GM21723 (cell line): ENCODE data around the gene SCYGR1.
"Not testable (repeated sequence)": the region's sequence is repeated elsewhere in the genome, so short reads cannot be mapped to it uniquely, and the experiment has no call there.

Experiments
- ATAC-seq: cut with Tn5 transposase; IDR thresholded peaks from one replicate; pipeline ENCODE4 v1.9.1; 2021; ENCODE audit warnings: mild to moderate bottlenecking, moderate library complexity; ENCODE audit not compliant: unreplicated experiment

Gene SCYGR1

GRCh38 chr2:227374158-227374557 is 13.6 kb downstream of the SCYGR1 start:
- no peak for ATAC-seq

- no peak for ATAC-seq
Measured at GRCh38 chr2:227373389-227373788, 14.4 kb downstream of the SCYGR1 start.

GRCh38 chr2:227370791-227371312 is 16.9 kb downstream of the SCYGR1 start:
- ATAC-seq, result no peak

GRCh38 chr2:227370092-227370491 is 17.7 kb downstream of the SCYGR1 start:
- no peak for ATAC-seq

GRCh38 chr2:227368574-227368973 is 19.2 kb downstream of the SCYGR1 start:
- ATAC-seq, result no peak

DNA sequence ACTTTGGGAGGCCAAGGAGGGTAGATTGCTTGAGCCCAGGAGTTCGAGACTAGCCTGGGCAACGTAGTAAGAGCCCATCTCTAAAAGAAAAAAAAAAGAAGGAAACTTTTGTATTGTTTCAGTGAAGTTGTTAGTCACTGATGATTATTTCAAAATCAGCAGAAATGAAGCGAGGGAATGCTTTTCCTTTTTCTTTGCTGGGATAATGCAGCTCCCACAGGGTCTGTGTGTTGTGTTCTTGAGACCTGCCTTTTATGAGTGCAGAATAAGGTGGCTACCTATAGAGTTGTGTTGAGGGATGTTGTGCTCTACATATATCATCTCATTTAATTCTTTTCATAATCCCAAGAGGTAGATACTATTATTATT is 20.3 kb downstream of the SCYGR1 start:
- no peak for ATAC-seq

DNA sequence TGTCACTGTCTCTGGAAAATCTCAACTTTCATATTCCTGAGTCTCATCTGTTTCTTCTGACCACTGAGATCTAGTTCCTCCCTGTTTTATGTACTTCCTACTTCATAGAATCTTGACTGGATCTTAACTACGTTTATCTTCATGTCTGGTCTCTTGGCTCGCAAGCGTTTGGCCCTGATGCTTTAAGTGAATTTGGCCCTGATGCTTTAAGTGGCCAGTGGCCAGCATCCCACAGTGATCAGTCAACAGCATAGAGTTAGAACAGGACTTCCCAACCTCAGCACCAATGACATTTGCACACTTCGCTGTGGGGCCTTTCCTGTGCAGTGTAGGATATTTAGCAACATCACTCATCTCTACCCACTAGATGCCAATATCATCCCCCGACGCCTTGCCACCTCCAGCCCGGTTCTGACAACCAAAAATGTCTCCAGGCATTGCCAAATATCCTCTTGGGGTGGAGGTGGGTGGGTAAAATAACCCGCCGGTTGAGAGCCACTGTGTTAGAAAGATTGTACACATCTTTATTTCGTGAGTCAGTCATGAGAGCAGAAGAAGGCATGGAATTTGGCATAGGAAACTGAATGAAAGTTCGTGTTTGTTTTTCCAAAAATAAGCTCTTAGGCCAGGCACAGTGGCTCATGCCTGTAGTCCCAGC is 20.9 kb downstream of the SCYGR1 start:
- no peak for ATAC-seq

DNA sequence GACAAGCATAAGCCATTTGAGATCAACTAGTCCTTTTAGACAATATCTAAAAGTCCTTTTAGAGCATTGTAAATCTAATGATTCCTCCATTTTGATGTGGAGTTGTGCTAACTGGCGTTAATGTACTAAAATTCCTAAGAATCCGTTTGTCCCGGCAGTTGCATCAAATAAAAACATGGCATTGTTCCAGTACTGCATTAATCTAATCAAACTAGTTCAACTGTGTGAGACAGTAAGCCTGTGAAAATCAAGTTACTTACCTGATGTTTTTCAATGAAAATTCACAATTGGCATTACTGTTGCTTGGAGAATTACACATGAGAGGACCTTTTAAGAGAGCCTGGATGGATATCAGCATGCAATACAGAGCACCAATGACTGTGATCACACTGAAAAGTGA is 21.9 kb downstream of the SCYGR1 start:
- no peak for ATAC-seq

GRCh38 chr2:227364585-227365263 is 23.0 kb downstream of the SCYGR1 start:
- ATAC-seq, result not testable (repeated sequence)

- ATAC-seq, result no peak
Measured at GRCh38 chr2:227363756-227364155, 24.0 kb downstream of the SCYGR1 start.

DNA sequence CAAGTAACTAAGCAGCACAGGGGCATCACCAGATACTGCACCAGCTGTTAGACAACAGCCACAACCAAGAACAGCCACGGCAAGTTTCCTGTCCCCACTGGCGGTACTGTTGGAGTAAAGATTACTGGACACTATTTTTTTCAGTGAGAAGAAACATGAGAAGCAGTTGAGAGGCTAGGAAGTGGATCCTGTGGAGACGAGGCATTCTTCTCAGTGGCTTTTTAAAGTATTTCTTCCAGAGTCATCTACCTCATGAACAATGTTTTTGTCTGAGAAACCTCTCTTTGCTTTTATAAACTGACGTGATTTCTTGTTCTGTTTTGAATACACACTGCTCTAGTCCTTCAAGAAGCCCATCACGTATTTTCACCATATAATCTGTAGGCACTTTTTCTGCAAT is 27.4 kb downstream of the SCYGR1 start:
- ATAC-seq, result no peak

GRCh38 chr2:227351639-227352038 is 36.1 kb downstream of the SCYGR1 start:
- peak; percentile 88 for ATAC-seq

- ATAC-seq, result no peak
Measured at GRCh38 chr2:227349989-227350612, 37.6 kb downstream of the SCYGR1 start.

DNA sequence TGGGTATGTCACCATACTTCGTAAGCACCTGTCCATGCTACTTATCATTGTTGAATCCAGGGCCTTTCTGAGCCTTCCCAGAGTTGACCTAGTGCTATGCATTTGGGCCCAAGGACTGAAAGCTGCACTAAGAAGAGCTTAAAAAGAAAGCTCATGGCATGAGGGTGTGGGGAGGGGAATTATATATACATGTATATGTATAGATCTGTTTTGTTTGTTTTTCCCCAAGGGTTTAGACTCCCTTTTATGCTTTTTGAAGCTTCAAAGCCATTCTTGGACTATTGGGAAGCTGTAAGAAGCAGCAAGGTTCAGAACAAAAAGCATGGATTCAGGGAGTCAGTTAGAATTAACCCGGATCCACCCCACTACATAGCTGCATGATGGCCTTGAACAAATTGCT is 39.4 kb downstream of the SCYGR1 start:
- ATAC-seq, result no peak

DNA sequence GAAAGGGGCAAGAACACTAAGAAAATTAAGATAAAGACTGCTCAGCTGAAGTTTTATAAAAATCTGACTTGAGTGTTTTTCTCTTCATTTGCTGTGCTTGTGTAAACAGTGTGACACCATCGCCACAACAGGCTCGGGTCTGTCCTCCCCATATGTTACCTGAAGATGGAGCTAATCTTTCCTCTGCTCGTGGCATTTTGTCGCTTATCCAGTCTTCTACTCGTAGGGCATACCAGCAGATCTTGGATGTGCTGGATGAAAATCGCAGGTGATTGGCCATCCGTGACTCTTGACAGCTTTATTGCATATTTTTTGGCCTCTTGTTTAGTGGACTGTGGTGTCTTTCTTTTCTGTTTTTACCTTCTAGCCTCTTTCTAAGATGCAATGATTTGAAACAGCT is 40.6 kb downstream of the SCYGR1 start:
- ATAC-seq, result no peak

DNA sequence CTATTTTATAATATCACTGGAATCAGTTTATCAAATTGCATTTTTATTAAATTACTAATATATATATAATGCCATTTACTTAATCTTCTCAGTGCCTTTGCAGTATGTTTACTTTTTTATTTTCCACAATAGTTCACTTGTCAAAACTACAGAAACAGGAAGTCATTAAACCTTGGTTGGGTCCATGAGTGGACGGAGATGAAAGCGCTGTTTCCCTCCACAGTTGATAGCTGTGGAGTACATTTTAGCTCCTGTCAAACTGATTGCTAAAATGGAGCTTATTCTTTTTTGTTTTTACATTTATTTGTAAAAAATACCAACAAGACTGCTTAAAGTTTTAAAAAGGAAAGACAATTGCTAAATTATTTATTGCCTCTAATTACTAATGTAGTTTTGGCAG is 43.5 kb downstream of the SCYGR1 start:
- no peak for ATAC-seq

DNA sequence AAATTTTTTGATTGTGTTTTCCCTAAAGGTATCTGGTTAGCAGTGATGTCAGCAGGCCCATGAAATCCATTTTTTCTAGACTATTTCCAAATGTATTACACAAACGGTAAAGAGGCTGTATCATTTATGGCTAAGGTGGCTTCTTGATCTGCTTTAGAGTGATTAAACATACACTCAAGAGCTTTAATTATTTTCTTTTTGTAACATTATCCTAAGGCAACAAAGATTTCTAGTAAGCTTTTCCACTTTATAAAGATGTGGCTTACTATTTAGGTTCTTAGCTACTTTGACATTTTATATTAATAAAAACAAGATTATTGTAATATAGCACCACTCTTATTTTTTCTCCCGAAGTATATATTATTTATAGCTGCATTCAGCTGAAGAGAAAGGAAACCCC is 46.2 kb downstream of the SCYGR1 start:
- ATAC-seq, result no peak

DNA sequence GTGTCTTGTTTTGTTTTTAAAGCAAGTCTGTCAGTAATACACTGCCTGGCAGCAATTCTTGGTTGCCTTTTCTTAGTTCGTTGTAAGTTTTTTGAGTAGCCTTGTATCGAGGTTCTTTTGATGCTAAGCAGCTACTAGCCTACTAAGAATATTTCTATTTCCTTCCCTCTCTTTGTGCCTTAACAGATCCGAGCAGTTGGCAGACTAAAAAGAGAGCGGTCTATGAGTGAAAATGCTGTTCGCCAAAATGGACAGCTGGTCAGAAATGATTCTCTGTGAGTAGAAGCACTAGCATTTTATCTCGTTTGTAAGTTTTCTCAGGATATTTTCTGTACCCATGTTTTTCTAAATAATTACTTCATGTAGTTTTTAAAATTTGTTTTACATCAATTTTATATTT is 47.6 kb downstream of the SCYGR1 start:
- ATAC-seq, result no peak

DNA sequence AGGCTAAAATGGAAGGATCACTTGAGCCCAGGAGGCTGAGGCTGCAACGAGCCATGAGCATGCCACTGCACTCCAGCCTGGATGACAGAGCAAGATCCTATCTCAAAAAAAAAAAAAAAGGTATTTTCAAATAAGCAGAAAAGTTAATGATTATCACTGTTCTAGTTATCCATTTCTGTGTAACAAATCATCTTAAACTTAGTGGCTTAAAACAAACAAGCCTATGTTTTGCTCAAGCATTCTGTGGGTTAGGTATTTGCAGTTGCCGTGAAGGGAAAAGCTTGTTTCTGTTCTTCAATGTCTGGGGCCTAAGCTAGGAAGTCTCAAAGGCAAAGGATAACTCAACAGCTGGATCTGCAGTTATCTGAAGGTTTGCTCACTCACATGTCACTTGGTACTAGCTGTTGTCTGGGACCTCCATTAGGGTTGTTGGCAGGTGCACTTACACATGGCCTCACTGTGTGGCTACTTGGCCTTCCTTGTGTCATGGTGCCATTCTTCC is 48.6 kb downstream of the SCYGR1 start:
- ATAC-seq, result no peak
